Hematopoietic multipotent progenitor cell treated with erythropoietin and hydrocortisone succinate and interleukin-3 and kit ligand, for 8 days (in vitro differentiated cells): ENCODE results near the gene EPB41L1.

Source experiments
- DNase-seq: peaks from one replicate; pipeline ENCODE4 v3.0.0-alpha.2; 2015

EPB41L1 gene

DNA sequence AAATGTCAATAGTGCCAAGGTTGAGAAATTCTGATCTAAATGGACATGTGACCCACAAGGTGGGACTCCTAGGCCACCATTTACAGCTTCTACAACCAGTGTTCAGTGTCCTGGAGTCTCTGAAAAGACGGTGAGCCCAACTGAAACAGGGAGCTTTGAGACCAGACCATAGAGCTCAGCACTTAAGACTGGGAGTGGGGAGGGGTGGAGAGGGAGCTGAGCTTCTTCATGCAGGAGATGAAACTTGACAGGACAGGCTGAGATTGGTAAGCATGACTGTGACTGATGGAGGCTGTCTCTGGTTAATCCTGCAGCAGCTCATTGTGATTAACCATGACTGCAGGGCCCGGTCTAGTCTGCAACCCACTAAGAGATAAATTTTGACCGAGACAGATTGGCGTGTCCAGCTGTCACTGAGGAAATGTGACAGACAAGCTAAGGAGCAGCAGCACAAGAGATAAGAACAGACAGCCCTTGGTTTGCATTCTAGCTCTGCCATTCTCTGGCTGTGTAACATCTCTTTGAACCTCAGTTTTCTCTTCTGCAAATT lies 80.3 kb downstream of the EPB41L1 start:
- DNase-seq, result peak; percentile 18

- DNase-seq, result peak; percentile 83
Observed at GRCh38 chr20:36235892-36236785, 81.6 kb downstream of the EPB41L1 start, which contains the start of gene AAR2. Gene AAR2 (plus strand): TSS chr20:36236478. CDS start chr20:36239869, 3,391 bp downstream.

DNA sequence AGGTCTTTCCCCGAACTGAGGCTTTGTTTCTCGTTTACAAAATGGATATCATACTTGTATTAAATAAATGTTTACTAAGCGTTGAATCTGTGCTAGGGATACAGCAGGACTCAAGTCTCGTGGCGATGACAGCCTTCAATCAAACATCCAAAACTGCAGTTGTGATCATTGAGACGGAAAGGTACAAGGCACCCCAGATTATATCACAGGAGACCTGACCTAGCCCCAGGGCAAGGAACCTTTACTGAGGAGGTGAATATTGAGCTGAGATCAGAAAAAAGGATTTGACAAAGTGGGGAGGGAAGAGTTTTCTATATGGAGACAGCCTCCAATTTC lies 82.2 kb downstream of the EPB41L1 start:
- no peak for DNase-seq

DNA sequence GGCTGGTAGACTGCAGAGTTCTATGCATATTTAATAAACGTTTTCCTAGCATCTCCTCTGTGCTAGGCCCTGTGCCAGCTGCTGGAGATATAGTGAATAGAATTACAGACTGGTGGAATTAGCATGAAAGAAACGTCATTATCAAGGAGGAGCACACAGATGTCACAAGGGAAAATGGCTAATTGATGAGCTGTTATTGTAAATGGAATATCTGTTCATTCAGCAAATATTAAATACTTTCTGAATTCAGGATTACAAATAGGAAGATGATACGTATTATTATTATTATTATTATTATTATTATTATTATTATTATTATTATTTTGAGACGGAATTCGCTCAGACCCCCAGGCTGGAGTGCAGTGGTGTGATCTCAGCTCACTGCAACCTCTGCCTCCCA lies 82.9 kb downstream of the EPB41L1 start:
- DNase-seq, result no peak

GRCh38 chr20:36238153-36238552 lies 83.6 kb downstream of the EPB41L1 start:
- DNase-seq, result no peak

DNA sequence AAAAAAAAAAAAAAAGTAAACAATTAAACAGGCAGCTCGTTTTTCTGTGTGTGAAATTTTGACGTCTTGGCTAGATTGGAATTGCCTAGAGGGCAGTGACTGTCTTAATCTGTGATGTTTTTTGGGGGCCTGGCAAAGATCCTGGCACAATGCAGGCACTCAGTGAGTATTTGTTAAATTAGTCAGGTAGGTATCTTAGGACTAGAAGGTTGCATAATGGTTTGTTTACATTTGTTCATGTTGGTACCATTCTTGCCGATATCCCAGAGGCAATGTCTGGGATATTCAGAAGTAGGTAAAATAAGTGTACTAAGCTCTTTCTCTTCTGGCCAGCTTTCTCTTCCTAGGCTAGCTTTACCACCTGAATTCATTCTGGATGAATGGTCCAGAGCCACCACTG lies 84.2 kb downstream of the EPB41L1 start:
- no peak for DNase-seq

- DNase-seq, result no peak
Observed at GRCh38 chr20:36240076-36240475, 85.5 kb downstream of the EPB41L1 start.

- no peak for DNase-seq
Observed at GRCh38 chr20:36241678-36242077, 87.1 kb downstream of the EPB41L1 start.

DNA sequence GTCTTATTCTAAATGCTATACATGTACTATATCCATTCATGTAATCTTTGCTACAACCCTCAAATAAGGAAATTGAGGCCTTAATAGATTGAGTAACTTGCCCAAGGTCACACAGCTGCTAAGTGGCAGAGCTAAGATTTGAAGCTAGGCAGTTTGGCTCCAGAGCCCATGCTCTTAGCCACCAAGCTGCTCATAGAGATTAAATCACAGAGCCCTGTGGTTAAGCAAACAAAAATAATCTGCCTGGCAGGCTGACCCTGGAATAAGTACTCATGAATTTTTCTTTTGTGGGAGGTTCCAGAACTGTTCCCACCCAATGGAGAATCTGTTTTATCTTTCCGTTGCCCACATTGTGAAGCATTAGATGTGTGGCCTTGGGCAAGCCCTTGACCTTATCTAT lies 89.2 kb downstream of the EPB41L1 start:
- DNase-seq, result peak; percentile 16

DNA sequence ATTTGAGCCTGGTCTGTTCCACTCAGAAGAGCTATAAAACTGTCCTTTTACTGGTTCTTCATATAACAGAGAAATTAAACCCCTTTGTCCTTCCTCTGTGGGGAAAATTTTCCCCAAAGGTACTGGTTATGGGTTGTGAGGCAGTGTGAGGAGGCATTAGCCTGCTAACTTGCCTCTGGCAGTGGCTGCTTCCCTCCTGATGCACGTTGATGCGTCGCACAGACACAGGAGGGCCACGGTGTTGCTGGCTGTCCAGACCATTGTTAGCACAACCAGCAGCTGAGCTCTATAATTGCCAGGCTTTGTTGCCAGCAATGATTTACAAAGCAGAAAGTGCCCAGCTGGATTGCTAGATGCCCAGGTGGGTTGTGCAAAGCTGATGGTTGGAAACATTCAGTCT lies 91.9 kb downstream of the EPB41L1 start:
- DNase-seq, result no peak

DNA sequence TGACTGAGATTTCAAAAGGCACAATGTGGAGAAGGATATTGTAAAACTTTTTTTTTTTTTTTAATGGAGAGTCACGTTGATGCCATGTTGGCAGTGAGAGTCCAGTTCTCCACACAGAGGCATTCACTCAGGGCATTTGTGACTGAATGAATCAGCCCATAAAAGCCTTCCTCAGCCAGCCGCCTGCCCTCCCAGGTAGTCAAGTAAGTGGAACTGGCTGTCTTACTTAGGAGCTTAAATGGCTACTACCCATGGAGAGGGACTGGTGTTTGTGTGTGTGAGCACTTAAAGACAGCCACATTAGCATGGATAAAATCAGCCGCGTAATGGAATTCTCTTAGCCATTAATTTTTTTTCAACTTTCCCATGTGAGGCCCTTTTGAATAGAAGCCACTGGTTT lies 94.3 kb downstream of the EPB41L1 start:
- no peak for DNase-seq

DNA sequence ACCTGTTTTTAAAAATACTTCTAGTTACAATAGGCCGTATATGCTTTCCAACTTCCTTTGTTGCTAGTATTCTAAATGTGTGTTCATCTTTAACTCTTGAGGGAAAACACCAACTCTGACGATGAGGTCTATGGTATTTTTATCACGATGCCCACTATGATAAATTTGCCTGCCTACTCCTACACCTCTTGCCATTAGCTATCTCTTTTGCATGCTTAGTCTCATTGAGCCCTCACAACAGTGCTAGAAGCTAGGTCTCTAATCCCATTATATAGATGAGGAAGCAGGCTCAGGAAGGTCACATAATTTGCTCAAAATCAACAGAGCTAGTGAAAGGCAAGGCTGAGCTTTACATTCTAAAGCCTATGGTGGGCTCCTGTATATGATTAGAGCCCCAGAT lies 94.9 kb downstream of the EPB41L1 start:
- DNase-seq, result no peak

GRCh38 chr20:36251426-36251825 lies 96.9 kb downstream of the EPB41L1 start:
- no peak for DNase-seq

DNA sequence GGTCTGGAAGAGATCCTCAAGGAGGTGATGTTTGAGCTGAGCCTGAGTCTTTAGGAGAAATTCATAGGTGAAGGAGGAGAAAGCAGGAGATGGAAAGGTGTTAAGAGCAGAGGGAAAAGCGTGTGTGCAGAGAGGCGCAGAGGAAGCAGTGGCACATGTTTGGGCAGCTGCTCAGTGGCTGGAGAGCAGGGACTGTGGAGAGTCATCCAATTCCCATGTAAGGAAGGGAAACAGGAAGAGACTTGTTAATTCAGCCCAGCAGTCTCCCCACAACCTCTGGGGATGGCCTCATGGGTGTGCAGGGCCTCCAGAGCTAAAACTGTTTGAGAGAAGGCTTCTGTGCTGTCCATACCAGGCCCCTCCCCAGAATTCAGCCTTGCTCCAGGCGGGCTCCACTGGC lies 98.0 kb downstream of the EPB41L1 start:
- DNase-seq, result no peak

- DNase-seq, result no peak
Observed at GRCh38 chr20:36253036-36253435, 98.5 kb downstream of the EPB41L1 start.

GRCh38 chr20:36254076-36254475 lies 99.5 kb downstream of the EPB41L1 start:
- no peak for DNase-seq

GRCh38 chr20:36255445-36255844 lies 100.9 kb downstream of the EPB41L1 start:
- DNase-seq, result no peak

GRCh38 chr20:36259177-36260061 lies 104.9 kb downstream of the EPB41L1 start:
- DNase-seq, result no peak

DNA sequence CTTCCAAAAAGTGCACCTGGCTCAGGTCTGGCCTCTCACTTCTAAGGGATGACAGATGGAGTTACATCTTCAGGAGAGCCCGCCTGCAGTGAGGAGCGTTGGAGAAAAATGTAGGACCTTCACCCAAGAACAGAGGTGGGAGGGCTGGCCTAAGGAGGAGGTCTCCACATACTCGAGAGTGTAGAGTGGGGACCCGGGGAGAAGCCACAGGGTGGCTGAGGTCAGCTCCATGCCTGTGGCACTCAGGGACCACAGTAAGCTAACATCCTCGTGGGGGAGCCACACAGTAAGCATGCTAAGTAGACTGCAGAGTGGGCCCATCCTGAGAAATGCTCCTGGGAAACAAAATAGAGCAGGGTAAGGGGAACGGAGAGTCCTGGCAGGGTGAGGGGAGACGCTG lies 105.8 kb downstream of the EPB41L1 start:
- no peak for DNase-seq

DNA sequence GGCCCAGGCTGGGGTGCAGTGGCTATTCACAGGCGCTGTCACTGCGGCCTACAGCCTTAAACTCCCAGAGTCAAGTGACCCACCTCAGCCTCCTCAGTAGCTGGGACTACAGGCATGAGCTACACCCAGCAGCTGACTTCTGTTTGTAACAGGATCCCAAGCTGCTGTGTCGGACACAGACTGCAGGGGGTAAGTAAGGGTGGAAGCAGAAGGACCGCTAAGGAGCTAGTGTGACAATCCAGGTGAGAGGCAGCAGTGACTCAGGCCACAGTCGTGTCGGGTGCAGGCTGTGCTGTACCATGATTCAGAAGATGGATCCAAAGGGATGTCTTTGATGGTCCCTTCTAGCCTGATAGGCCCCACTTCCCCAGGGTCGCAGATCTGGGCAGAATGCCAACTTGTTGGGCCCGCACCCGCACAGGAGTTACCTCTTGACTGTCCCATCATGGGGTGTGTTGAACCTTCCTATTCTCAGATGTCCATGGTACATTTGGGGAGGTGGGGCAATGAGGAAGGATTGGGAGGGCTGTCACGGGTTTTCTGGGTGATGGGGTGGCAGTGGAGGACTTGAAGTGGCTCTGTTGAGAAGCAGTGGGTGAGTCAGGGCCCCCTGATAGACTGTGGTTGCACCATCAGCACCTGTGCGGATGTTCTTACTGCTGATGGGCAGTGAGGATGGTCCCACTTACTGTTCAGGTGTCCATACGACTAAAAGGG lies 107.0 kb downstream of the EPB41L1 start:
- DNase-seq, result no peak

GRCh38 chr20:36262440-36262839 lies 107.9 kb downstream of the EPB41L1 start:
- DNase-seq, result no peak

DNA sequence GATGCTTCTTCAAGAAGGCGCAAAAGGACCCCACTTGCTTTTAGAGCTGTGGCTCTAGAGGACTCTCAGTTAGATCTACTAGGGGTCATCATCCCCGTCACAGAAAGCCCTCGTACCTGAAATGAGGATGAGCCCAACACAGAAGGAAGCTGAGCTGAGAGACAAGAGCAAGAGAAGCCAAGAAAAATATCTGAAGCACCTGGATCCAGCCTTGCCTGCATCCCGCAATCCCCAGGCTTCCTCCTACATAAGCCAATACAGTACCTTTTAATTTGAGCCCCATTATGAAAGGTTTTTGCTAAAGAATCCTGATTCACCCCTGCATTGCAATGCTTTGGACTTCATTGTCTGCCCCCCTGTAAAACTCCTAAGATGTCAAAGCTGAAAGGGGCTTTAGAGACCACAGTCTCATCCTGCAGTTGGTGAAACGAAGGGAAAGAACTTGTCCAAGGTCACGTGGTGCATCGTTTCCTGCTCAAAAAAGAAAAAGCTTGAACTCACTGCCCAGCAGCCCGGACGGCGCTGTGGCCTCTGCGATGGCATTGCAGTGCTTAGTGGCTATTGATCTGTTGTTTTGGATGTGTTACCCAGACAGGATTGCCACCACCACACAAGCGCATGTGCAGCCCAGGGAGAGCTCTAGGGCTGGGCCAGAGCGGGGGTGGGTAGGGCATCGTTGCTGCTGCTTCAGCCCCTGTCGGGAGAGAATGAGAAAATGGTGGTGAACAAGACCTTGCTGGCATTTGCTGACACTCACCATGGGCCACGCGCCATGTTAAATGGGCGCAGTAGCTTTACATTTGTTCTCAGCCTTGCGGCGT lies 110.1 kb downstream of the EPB41L1 start:
- no peak for DNase-seq
